ENCODE data around the gene FEN1. TPM values are rescaled to one million over a fixed set of nuclear protein-coding genes. Genes with fewer than 3 reads are reported as not detected.

The FEN1 gene
- total and polyA plus RNA-seq, 2 experiments from 2014 or later: 13.5 to 39.2 TPM

DNA sequence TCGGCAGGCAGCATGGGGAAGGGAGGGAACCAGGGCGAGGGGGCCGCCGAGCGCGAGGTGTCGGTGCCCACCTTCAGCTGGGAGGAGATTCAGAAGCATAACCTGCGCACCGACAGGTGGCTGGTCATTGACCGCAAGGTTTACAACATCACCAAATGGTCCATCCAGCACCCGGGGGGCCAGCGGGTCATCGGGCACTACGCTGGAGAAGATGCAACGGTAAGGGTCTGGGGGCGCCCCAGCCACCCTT lies 35.6 kb downstream of the FEN1 start:
- no peak for DNase-seq (ENCODE audit: low read depth in 1 of 2, low spot score in 1 of 2)
- Histone ChIP-seq H3K9me3 (ENCODE audit: low read depth) (no peaks in the 10 kb centered on the region), H3K4me1 (ENCODE audit: low read depth) (peaks cover 10% of the 10 kb centered on the region), H3K27ac (peak overlapping the region; percentile 86), H3K27me3 (no peaks in the 10 kb centered on the region), H3K4me3 (peak overlapping the region; percentile 51), H3K36me3 (no peaks in the 10 kb centered on the region)
- TF ChIP-seq, protein P1, sequence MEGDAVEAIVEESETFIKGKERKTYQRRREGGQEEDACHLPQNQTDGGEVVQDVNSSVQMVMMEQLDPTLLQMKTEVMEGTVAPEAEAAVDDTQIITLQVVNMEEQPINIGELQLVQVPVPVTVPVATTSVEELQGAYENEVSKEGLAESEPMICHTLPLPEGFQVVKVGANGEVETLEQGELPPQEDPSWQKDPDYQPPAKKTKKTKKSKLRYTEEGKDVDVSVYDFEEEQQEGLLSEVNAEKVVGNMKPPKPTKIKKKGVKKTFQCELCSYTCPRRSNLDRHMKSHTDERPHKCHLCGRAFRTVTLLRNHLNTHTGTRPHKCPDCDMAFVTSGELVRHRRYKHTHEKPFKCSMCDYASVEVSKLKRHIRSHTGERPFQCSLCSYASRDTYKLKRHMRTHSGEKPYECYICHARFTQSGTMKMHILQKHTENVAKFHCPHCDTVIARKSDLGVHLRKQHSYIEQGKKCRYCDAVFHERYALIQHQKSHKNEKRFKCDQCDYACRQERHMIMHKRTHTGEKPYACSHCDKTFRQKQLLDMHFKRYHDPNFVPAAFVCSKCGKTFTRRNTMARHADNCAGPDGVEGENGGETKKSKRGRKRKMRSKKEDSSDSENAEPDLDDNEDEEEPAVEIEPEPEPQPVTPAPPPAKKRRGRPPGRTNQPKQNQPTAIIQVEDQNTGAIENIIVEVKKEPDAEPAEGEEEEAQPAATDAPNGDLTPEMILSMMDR (IDR thresholded peaks at IDR 0.05; ENCODE audit: low read depth, low read length): no peak

DNA sequence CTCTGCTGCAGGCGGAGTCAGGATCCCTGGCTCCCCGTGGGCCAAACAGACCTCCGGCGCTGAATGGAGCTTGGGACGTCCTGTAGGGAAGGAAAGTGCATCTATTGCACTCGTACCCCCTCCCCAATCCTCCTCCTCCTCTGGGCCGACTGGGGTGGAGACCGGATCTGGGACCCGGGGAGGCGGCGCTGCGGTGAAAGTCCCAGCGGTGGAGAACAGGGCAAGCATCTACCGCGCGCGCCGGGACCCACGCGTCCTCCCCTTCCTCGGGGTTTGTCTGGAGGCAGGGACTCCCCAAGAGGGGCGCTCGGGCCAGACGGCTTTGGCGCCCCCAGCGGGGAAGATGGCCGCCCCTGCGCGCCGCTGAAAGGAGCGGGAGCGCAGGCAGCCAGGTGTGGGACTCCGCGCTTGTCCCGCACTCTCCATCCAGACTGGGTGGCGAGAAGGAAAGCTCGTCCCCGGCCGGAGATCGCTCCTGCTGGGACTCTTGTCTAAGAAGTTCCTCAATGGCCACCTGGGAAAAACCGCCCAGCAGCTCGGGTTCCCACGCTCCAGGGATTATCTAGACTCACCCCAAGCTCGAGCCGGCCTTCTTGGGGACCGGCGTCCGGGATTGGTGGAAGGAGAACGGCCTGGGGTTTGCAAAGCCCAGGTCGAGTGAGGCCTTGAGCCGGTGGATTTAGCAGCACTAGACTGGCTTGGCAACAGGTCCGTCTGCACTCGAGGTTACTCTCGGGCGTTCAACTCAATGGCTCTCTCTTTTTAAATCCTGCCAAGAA lies 36.1 kb downstream of the FEN1 start:
- peak overlapping the region; percentile 86 for H3K27ac ChIP-seq
- no peaks in the 10 kb centered on the region for H3K36me3 ChIP-seq
- TF ChIP-seq, protein P1 (IDR thresholded peaks at IDR 0.05; ENCODE audit: low read depth, low read length): peak; percentile 58
- peak overlapping the region; percentile 51 for H3K4me3 ChIP-seq
- no peaks in the 10 kb centered on the region for H3K27me3 ChIP-seq
- H3K9me3 ChIP-seq (ENCODE audit: low read depth): no peaks in the 10 kb centered on the region
- peaks cover 10% of the 10 kb centered on the region for H3K4me1 ChIP-seq (ENCODE audit: low read depth)
- DNase-seq (ENCODE audit: low read depth in 1 of 2, low spot score in 1 of 2): peak; percentile 48 to 68

DNA sequence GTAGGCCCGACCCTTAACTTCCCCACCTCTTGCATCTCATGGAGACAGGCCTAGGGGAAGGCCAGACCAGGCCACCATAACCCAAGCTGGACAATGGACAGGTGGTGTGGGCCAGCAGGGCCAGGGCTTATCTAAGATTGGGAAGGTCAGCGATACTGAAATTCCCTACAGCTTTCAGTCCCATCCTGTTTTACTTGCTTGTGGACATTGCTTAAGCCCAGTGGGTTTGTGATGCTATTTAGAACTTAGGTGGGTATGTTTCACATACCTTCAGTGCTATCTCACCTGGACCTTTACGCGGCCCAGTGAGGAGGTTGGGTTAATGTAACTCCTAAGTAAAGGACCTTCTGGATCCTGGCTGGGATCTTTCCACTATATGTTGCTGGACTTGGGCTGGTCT lies 37.1 kb downstream of the FEN1 start:
- H3K9me3 ChIP-seq (ENCODE audit: low read depth): no peaks in the 10 kb centered on the region
- TF ChIP-seq, protein P1 (IDR thresholded peaks at IDR 0.05; ENCODE audit: low read depth, low read length): no peak
- H3K36me3 ChIP-seq: no peaks in the 10 kb centered on the region
- DNase-seq (ENCODE audit: low read depth in 1 of 2, low spot score in 1 of 2): no peak
- H3K4me3 ChIP-seq: peak overlapping the region; percentile 51
- H3K27me3 ChIP-seq: no peaks in the 10 kb centered on the region
- H3K27ac ChIP-seq: no peak overlapping the region
- H3K4me1 ChIP-seq (ENCODE audit: low read depth): peaks cover 14% of the 10 kb centered on the region

DNA sequence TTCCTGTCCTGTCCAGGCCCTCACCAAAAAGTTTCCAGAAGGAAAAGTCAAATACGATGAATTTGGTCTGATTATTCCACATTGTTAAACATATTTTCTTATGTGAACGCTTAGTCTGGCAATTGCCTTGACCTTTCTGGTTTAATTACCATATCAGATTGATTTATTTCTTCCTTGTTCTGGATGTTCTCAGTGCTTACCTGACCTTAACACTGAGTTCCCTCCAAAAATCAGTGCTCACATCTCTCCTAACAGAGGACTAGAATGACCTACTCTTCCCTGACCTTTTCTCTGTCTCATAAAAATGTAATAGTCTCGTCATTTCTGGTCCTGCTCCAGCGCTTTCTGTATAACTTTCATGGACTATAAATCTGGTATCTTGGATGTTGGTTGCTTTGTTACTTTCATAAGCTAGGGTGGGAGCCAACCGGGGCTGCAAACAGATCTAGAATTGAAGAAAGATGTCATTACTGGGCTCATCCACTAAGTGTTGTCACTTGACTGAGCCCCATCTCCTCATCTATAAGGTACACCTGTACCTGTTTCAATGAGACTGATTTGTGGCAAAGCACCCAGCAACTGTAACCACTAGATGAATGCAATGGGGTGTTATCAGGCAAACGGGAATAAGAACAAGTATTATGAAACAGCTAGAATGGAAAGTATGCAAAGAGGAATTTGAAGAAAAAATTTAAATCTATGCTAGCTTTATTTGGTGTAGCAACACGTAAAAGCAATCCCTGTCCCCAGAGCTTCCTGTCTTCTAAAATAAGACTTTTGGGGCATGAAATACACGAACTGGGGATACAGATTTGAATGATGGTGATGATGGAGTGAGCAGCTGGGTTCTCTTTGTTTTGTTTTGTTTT lies 37.8 kb downstream of the FEN1 start:
- Histone ChIP-seq H3K36me3 (no peaks in the 10 kb centered on the region), H3K4me3 (no peak overlapping the region), H3K27me3 (no peaks in the 10 kb centered on the region), H3K4me1 (ENCODE audit: low read depth) (peaks cover 17% of the 10 kb centered on the region), H3K9me3 (ENCODE audit: low read depth) (no peaks in the 10 kb centered on the region), H3K27ac (no peak overlapping the region)
- TF ChIP-seq, protein P1 (IDR thresholded peaks at IDR 0.05; ENCODE audit: low read depth, low read length): no peak
- peak in 1 of 2 donors; percentile 66 for DNase-seq (ENCODE audit: low read depth in 1 of 2, low spot score in 1 of 2)

DNA sequence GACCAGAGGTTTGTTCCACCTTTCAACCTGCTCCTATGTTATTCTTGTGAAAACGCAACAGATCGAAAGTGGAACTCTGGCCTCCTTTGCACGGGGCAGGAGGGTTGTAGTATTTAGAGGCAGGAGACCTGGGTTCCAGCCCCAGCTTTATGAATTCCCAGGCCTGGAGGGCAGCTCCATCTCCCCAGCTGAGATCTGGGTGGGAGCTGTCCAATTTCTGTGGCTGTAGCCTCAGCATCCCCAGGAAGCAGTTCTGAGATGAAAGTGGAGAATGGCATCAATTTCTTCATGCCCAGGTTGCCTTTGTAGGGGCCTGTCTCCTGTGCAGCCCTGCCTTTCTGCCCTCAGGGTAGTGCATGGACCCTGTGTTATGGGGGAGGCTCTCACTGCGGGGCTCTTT lies 39.5 kb downstream of the FEN1 start:
- Histone ChIP-seq H3K4me3 (no peak overlapping the region), H3K27ac (no peak overlapping the region), H3K36me3 (no peaks in the 10 kb centered on the region), H3K4me1 (ENCODE audit: low read depth) (peaks cover 17% of the 10 kb centered on the region), H3K9me3 (ENCODE audit: low read depth) (no peaks in the 10 kb centered on the region), H3K27me3 (no peaks in the 10 kb centered on the region)
- DNase-seq (ENCODE audit: low read depth in 1 of 2, low spot score in 1 of 2): no peak
- TF ChIP-seq, protein P1 (IDR thresholded peaks at IDR 0.05; ENCODE audit: low read depth, low read length): no peak

All from cardiac muscle cell (in vitro differentiated cells and primary cell).